Smooth muscle cell of bladder (primary cell): ENCODE results near the gene FBXL7. TPM values are rescaled to one million over a fixed set of nuclear protein-coding genes. Genes with fewer than 3 reads are reported as not detected.

Source experiments
- total RNA-seq: library from RNA; depleted of rRNA; stranded (reverse); fragments of >200 nt; gene quantifications from 2 replicates; pipeline ENCODE4 v1.2.3, GENCODE V29; 2014

Gene FBXL7
- total RNA-seq = 2.0 and 2.9 TPM in 2 replicates

DNA sequence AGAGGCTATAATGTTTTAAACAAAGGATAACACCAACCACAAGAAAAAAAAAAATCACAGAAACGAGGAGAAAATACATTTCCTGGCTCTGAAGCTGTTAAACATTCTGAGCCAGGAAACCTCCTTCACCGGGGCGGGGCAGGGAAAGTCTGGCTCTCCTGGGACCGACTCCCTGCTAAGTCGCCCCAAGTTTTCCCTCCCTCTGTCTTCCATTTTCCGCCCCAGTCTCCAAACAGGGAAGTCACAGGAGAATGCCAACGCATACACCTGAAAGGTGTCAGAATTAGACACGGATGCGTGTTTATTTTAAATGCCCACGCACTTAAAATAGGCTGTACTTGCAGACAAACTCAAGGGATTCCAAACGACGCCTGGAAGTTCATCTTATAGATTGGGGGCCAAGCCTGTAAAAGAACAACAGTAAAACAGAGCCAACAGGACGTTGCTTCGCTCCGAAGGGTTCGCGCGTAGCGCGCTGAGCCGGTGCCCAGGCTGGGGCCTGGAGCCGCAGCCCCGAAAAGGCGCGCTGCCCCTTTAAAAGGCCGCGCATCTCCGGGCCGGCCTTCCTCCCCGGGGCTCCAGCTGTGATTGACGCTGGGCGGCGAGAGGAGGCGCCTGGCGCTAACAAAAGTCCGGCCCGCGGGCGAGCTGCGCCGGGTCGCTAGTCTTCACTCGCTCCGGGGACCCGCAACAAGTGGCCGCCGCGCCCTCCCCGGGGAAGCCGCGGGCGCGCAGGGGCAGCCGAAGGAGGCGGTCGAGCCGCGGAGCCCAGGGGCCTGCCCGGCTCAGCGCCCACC lies at the start of gene FBXL7:
TSS of gene FBXL7 (plus strand) at position 653 of the 797 bp plus-strand sequence.

